Stomach smooth muscle (tissue), 2 donors: ENCODE data around the gene RD3L.
A peak's percentile ranks its signal among the peaks of the same experiment; 100 is the strongest.
"Not testable (repeated sequence)": the region's sequence is repeated elsewhere in the genome, so short reads cannot be mapped to it uniquely, and the experiment has no call there.

Experiments
- H3K27ac ChIP-seq: one replicate; pipeline ENCODE4 v1.7.0; 2013; ENCODE audit warnings: mild to moderate bottlenecking, low read length, inconsistent platforms
- H3K27me3 ChIP-seq, 2 donors: one replicate each; pipeline ENCODE4 v1.7.0; 2013; ENCODE audit warnings: low read length in 2 of 2; ENCODE audit not compliant: insufficient read depth in 2 of 2, control insufficient read depth in 1 of 2
- H3K36me3 ChIP-seq, 2 donors: one replicate each; pipeline ENCODE4 v1.7.0; 2013; ENCODE audit warnings: low read length in 2 of 2; ENCODE audit not compliant: control insufficient read depth in 2 of 2, insufficient read depth in 2 of 2
- H3K4me1 ChIP-seq: one replicate; pipeline ENCODE4 v1.7.0; 2013; ENCODE audit warnings: low read length; ENCODE audit not compliant: control insufficient read depth, insufficient read depth
- H3K4me3 ChIP-seq, 2 donors: one replicate each; pipeline ENCODE4 v1.7.0; 2013; ENCODE audit warnings: low read length in 2 of 2
- H3K9ac ChIP-seq, 2 donors: one replicate each; pipeline ENCODE4 v1.7.0; 2013; ENCODE audit warnings: low read length in 2 of 2, mild to moderate bottlenecking in 1 of 2
- H3K9me3 ChIP-seq, 2 donors: one replicate each; pipeline ENCODE4 v1.7.0; 2013; ENCODE audit warnings: low read length in 2 of 2; ENCODE audit not compliant: control insufficient read depth in 2 of 2
- donor health status: healthy.
- donor health status: Pancreatic carcinoma.

RD3L gene

GRCh38 chr14:103928011-103928890, 14.1 kb downstream of the RD3L start, which contains the start of gene TDRD9:
TSS of gene TDRD9 (plus strand) at chr14:103928456. CDS start at chr14:103928510, 54 bp downstream.
- Histone ChIP-seq H3K36me3 (no peaks in the 10 kb centered on the region), H3K27me3 (peaks cover 0 to 2% of the 10 kb centered on the region in 2 donors), H3K27ac (no peak within 1 kb of the TSS), H3K9me3 (no peaks in the 10 kb centered on the region), H3K4me1 (no peaks in the 10 kb centered on the region), H3K4me3 (no peak within 1 kb of the TSS), H3K9ac (no peak within 1 kb of the TSS)

- no peak overlapping the region for H3K27ac ChIP-seq
- H3K36me3 ChIP-seq = no peaks in the 10 kb centered on the region
- H3K27me3 ChIP-seq = peaks cover 0 to 8% of the 10 kb centered on the region in 2 donors
- no peaks in the 10 kb centered on the region for H3K9me3 ChIP-seq
- H3K4me1 ChIP-seq = no peaks in the 10 kb centered on the region
- no peak overlapping the region for H3K4me3 ChIP-seq
- H3K9ac ChIP-seq = no peak overlapping the region
These were observed 14.8 kb downstream of the RD3L start for GRCh38 chr14:103927566-103927965.

- H3K9me3 ChIP-seq = no peaks in the 10 kb centered on the region
- H3K4me3 ChIP-seq = no peak overlapping the region
- peaks cover 9% of the 10 kb centered on the region for H3K4me1 ChIP-seq
- H3K9ac ChIP-seq = no peak overlapping the region
- no peaks in the 10 kb centered on the region for H3K36me3 ChIP-seq
- no peak overlapping the region for H3K27ac ChIP-seq
- H3K27me3 ChIP-seq = peaks cover 0 to 9% of the 10 kb centered on the region in 2 donors
These were observed 17.0 kb downstream of the RD3L start for GRCh38 chr14:103925316-103925715.

- Histone ChIP-seq H3K36me3 (no peaks in the 10 kb centered on the region), H3K9ac (no peak overlapping the region), H3K4me1 (peaks cover 16% of the 10 kb centered on the region), H3K27ac (no peak overlapping the region), H3K27me3 (peaks cover 0 to 9% of the 10 kb centered on the region in 2 donors), H3K9me3 (no peaks in the 10 kb centered on the region), H3K4me3 (no peak overlapping the region)
These were observed 18.5 kb downstream of the RD3L start for GRCh38 chr14:103923863-103924262.

GRCh38 chr14:103921855-103922200, 20.5 kb downstream of the RD3L start:
- H3K9ac ChIP-seq, H3K36me3 ChIP-seq, H3K27ac ChIP-seq, H3K27me3 ChIP-seq, H3K9me3 ChIP-seq: not testable (repeated sequence)
- Histone ChIP-seq H3K4me3 (peak overlapping the region; percentile 17 to 100), H3K4me1 (peaks cover 19% of the 10 kb centered on the region)

- H3K9me3 ChIP-seq = no peaks in the 10 kb centered on the region
- H3K4me3 ChIP-seq = peak overlapping the region; percentile 91 to 100
- peak overlapping the region; percentile 97 to 99 for H3K9ac ChIP-seq
- peaks cover 5 to 9% of the 10 kb centered on the region in 2 donors for H3K36me3 ChIP-seq
- H3K27me3 ChIP-seq = peaks cover 0 to 7% of the 10 kb centered on the region in 2 donors
- H3K27ac ChIP-seq = peak overlapping the region; percentile 55
- H3K4me1 ChIP-seq = peaks cover 19% of the 10 kb centered on the region
These were observed 21.1 kb downstream of the RD3L start for GRCh38 chr14:103920981-103921854.

- H3K4me1 ChIP-seq = peaks cover 18% of the 10 kb centered on the region
- H3K36me3 ChIP-seq = peaks cover 20 to 34% of the 10 kb centered on the region in 2 donors
- H3K27me3 ChIP-seq = no peaks in the 10 kb centered on the region
- H3K9ac ChIP-seq = no peak overlapping the region
- H3K9me3 ChIP-seq = no peaks in the 10 kb centered on the region
- no peak overlapping the region for H3K27ac ChIP-seq
- no peak overlapping the region for H3K4me3 ChIP-seq
These were observed 25.6 kb downstream of the RD3L start for GRCh38 chr14:103916636-103917262.

GRCh38 chr14:103915616-103916015, 26.7 kb downstream of the RD3L start:
- Histone ChIP-seq H3K36me3 (peaks cover 24 to 38% of the 10 kb centered on the region in 2 donors), H3K9ac (no peak overlapping the region), H3K27me3 (no peaks in the 10 kb centered on the region), H3K4me3 (no peak overlapping the region), H3K9me3 (no peaks in the 10 kb centered on the region), H3K4me1 (peaks cover 14% of the 10 kb centered on the region), H3K27ac (no peak overlapping the region)

- H3K4me1 ChIP-seq = peaks cover 12% of the 10 kb centered on the region
- no peaks in the 10 kb centered on the region for H3K27me3 ChIP-seq
- H3K27ac ChIP-seq = no peak overlapping the region
- H3K9ac ChIP-seq = no peak overlapping the region
- no peaks in the 10 kb centered on the region for H3K9me3 ChIP-seq
- H3K4me3 ChIP-seq = no peak overlapping the region
- peaks cover 19 to 30% of the 10 kb centered on the region in 2 donors for H3K36me3 ChIP-seq
These were observed 31.3 kb downstream of the RD3L start for GRCh38 chr14:103910984-103911383.

GRCh38 chr14:103910262-103910935, 31.9 kb downstream of the RD3L start:
- Histone ChIP-seq H3K27ac (no peak overlapping the region), H3K9ac (peak overlapping the region in 1 of 2 donors; percentile 22)

More at GRCh38 chr14:103910262-103910935, 31.9 kb downstream of the RD3L start:
- H3K36me3 ChIP-seq = peaks cover 19 to 27% of the 10 kb centered on the region in 2 donors
- H3K4me3 ChIP-seq = peak overlapping the region in 1 of 2 donors; percentile 66
- H3K27me3 ChIP-seq = no peaks in the 10 kb centered on the region
- no peaks in the 10 kb centered on the region for H3K9me3 ChIP-seq
- peaks cover 12% of the 10 kb centered on the region for H3K4me1 ChIP-seq
